ENCODE data around the gene SEZ6. TPM values are rescaled to one million over a fixed set of nuclear protein-coding genes. Genes with fewer than 3 reads are reported as not detected.

SEZ6 gene
- total RNA-seq, 1 experiment from 2014 or later, result 2.6 TPM

DNA sequence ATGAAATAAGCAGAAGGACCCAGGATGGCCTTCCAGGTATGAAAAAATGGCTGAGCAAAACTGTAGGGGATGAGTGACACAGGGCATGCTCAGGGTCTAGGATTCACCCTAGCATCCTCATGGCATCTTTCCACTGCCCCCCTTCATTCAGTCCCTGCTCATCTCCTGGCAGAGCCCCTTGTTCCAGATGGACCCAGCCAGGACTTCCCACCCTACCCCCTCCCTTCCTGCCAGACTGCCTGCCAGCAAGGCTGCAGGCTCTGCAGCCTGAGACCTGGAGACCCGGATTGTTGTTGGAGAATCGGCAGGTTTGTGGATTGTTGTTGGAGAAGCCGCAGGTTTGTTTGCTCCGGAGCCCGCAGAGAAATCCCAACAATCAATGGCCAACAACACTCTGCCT is 6.6 kb downstream of the SEZ6 start:
- Histone ChIP-seq H3K4me1 (ENCODE audit: insufficient read depth, low read length, poor library complexity, severe bottlenecking) (peaks cover 19% of the 10 kb centered on the region), H3K27me3 (replicated peaks; ENCODE audit: insufficient read depth, low read depth, low read length, poor library complexity) (peaks cover 4% of the 10 kb centered on the region), H3K27ac (ENCODE audit: low read depth, low read length, poor library complexity, severe bottlenecking) (no peak overlapping the region), H3K4me3 (ENCODE audit: low read depth, low read length, poor library complexity, severe bottlenecking) (no peak overlapping the region), H3K9me3 (ENCODE audit: low read depth, low read length, poor library complexity, severe bottlenecking) (no peaks in the 10 kb centered on the region), H3K36me3 (ENCODE audit: insufficient read depth, low read length, poor library complexity, severe bottlenecking) (no peaks in the 10 kb centered on the region)
- ChIA-PET POLR2A (ENCODE audit: low non-redundant PET) (no interaction called here), CTCF (no interaction called here)
- no TSS peak for BruUV-seq (replicated peaks)
- no peak for DNase-seq (ENCODE audit: low spot score)
- intact Hi-C loops (cut with micrococcal nuclease; ENCODE audit: unreplicated experiment), result no loop called here
- no peak for TF ChIP-seq EZH2 (IDR thresholded peaks at IDR 0.05; ENCODE audit: borderline replicate concordance, low read depth, low read length, poor library complexity, severe bottlenecking)
- TF ChIP-seq, protein P1, sequence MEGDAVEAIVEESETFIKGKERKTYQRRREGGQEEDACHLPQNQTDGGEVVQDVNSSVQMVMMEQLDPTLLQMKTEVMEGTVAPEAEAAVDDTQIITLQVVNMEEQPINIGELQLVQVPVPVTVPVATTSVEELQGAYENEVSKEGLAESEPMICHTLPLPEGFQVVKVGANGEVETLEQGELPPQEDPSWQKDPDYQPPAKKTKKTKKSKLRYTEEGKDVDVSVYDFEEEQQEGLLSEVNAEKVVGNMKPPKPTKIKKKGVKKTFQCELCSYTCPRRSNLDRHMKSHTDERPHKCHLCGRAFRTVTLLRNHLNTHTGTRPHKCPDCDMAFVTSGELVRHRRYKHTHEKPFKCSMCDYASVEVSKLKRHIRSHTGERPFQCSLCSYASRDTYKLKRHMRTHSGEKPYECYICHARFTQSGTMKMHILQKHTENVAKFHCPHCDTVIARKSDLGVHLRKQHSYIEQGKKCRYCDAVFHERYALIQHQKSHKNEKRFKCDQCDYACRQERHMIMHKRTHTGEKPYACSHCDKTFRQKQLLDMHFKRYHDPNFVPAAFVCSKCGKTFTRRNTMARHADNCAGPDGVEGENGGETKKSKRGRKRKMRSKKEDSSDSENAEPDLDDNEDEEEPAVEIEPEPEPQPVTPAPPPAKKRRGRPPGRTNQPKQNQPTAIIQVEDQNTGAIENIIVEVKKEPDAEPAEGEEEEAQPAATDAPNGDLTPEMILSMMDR (conservative IDR thresholded peaks at IDR 0.05; ENCODE audit: low read depth, low read length), result no peak

GRCh38 chr17:28997806-28998205 is 8.0 kb downstream of the SEZ6 start:
- no peaks in the 10 kb centered on the region for H3K36me3 ChIP-seq (ENCODE audit: insufficient read depth, low read length, poor library complexity, severe bottlenecking)
- no peak overlapping the region for H3K4me3 ChIP-seq (ENCODE audit: low read depth, low read length, poor library complexity, severe bottlenecking)
- TF ChIP-seq, protein P1 (conservative IDR thresholded peaks at IDR 0.05; ENCODE audit: low read depth, low read length), result no peak
- TF ChIP-seq EZH2 (IDR thresholded peaks at IDR 0.05; ENCODE audit: borderline replicate concordance, low read depth, low read length, poor library complexity, severe bottlenecking), result no peak
- DNase-seq (ENCODE audit: low spot score), result peak; percentile 71
- H3K27me3 ChIP-seq (replicated peaks; ENCODE audit: insufficient read depth, low read depth, low read length, poor library complexity), result no peaks in the 10 kb centered on the region
- no peaks in the 10 kb centered on the region for H3K9me3 ChIP-seq (ENCODE audit: low read depth, low read length, poor library complexity, severe bottlenecking)
- BruUV-seq (replicated peaks), result no TSS peak
- ChIA-PET CTCF (interaction anchor here (0.5 kb wide), 1 partner anchor 119 kb away, joined by 3 read pairs; no protein-coding TSS in a partner anchor), POLR2A (ENCODE audit: low non-redundant PET) (no interaction called here)
- H3K4me1 ChIP-seq (ENCODE audit: insufficient read depth, low read length, poor library complexity, severe bottlenecking), result peaks cover 19% of the 10 kb centered on the region
- no peak overlapping the region for H3K27ac ChIP-seq (ENCODE audit: low read depth, low read length, poor library complexity, severe bottlenecking)
- intact Hi-C loops (cut with micrococcal nuclease; ENCODE audit: unreplicated experiment), result no loop called here

GRCh38 chr17:28996554-28997096 is 9.2 kb downstream of the SEZ6 start:
- no peak for DNase-seq (ENCODE audit: low spot score)
- no peaks in the 10 kb centered on the region for H3K27me3 ChIP-seq (replicated peaks; ENCODE audit: insufficient read depth, low read depth, low read length, poor library complexity)
- H3K36me3 ChIP-seq (ENCODE audit: insufficient read depth, low read length, poor library complexity, severe bottlenecking), result no peaks in the 10 kb centered on the region
- TF ChIP-seq EZH2 (IDR thresholded peaks at IDR 0.05; ENCODE audit: borderline replicate concordance, low read depth, low read length, poor library complexity, severe bottlenecking), result no peak
- TF ChIP-seq, protein P1 (conservative IDR thresholded peaks at IDR 0.05; ENCODE audit: low read depth, low read length), result no peak
- H3K27ac ChIP-seq (ENCODE audit: low read depth, low read length, poor library complexity, severe bottlenecking), result no peak overlapping the region
- CTCF ChIA-PET, result no interaction called here
- peaks cover 19% of the 10 kb centered on the region for H3K4me1 ChIP-seq (ENCODE audit: insufficient read depth, low read length, poor library complexity, severe bottlenecking)
- no peak overlapping the region for H3K4me3 ChIP-seq (ENCODE audit: low read depth, low read length, poor library complexity, severe bottlenecking)
- no TSS peak for BruUV-seq (replicated peaks)
- no peaks in the 10 kb centered on the region for H3K9me3 ChIP-seq (ENCODE audit: low read depth, low read length, poor library complexity, severe bottlenecking)
- POLR2A ChIA-PET (ENCODE audit: low non-redundant PET), result no interaction called here
- intact Hi-C loops (cut with micrococcal nuclease; ENCODE audit: unreplicated experiment), result no loop called here
